Stimulated activated CD4-positive, alpha-beta T cell treated with anti-CD3 and anti-CD28 coated beads, Interleukin-12 subunit alpha, Interleukin-12 subunit beta, amount 100 ng/mL, for 24 hours (primary cell): ENCODE measurements around the gene DIRAS3.
"Not testable (repeated sequence)": the region's sequence is repeated elsewhere in the genome, so short reads cannot be mapped to it uniquely, and the experiment has no call there.

Experiments used
- DNase-seq, 2 experiments: peaks; one replicate each; pipeline ENCODE4 v3.0.0-alpha.2; 2020; ENCODE audit warnings: low read depth in 2 of 2

Gene DIRAS3

GRCh38 chr1:68049941-68050878 is at the start of gene DIRAS3:
Gene DIRAS3, minus strand, starts transcription at chr1:68050627. Its CDS starts 3,330 bp downstream, at chr1:68047297.
- DNase-seq, result no peak

DNA sequence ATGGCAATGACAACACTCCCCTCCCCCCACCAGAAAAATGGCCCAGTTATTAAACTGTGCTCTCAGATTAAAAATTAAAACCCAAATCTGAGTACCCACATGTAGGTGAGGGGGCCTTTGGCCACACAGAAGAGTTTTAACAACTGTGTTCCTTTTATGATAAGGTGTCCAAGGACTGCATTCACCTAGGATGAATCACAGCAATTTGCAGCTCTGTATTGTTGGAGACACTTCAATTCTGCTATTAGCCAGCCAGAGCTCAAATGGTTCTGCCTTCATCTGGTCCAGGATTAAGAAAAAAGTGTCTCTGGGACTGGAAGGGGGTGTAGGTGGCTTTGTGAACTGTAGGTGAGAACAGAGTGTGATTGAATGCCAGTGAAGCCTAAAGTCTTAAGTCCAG is 43.3 kb upstream of the DIRAS3 start:
- DNase-seq, result no peak

DNA sequence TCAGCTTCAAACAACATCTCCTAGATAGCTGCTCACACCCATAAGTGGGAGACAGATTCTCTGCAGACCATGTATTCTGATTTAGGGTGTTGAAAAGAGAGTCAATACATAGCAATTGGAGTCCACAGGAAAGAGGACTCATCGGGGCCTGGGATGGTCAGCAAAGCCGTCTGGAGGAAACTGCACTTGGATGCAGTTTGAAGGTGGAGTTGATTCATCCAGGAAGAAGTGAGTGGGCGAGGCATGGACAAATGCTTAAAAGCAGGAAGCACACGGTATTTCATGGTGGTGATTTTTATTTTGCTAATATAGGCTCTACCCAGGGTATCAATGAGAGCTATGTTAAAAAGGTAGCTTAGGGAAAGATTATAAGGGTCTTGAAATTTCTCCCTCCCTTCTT is 36.8 kb upstream of the DIRAS3 start:
- no peak for DNase-seq

DNA sequence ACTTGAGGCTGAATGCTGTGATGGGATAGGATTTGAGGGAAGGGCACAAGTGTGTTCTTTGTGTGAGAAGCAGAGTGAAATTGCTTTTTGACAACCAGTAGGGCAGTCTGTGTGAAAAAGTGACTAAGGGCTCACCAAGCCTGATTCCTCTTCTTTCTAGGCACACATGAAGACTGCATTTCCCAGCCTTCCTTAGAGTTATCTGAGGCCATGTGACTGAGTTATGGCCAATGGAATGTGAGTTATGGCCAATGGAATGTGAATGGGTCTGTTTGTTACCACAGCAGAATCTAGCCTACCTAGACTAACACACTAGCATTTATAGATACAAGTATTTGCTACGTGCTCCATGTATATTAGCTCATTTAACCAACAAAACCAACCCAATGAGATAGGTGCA is 35.3 kb upstream of the DIRAS3 start:
- no peak for DNase-seq

- no peak for DNase-seq
Measured at GRCh38 chr1:68083686-68084085, 33.3 kb upstream of the DIRAS3 start.

- no peak for DNase-seq
Measured at GRCh38 chr1:68081775-68082283, 31.4 kb upstream of the DIRAS3 start.

DNA sequence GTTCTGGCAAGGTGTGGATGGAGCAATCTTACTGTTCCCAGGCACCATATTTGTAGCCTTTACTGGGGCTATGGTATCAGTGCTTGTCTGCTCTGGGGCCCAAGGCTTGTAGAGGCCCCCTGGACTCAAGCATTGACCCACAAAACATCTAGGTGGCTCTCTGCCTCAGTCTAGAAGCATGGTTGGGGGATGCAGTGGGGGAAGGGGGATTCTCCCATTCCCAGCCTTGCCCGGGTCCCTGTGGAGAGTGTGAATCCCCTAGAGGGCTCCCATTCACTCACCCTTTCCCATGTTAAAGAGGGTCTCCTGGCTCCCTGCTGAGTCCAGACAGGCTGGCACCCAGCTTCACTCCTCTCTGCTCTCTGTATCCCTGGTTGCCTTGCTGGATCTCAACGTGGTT is 28.2 kb upstream of the DIRAS3 start:
- no peak for DNase-seq

DNA sequence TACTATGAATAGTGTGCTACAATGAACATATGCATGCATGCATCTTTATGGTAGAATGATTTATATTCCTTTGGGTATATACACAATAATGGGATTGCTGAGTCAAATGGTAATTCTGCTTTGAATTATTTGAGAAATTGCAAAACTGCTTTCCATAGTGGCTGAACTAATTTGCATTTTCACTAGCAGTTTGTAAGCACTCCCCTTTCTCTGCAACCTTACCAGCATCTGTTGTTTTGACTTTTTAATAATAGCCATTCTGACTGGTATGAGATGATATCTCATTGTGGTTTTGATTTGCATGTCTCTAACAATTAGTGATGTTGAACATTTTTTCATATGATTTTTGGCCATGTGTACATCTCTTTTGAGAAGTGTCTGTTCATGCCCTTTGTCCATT is 24.0 kb upstream of the DIRAS3 start:
- no peak for DNase-seq

- no peak for DNase-seq
Measured at GRCh38 chr1:68065766-68066165, 15.3 kb upstream of the DIRAS3 start.

GRCh38 chr1:68058053-68058452 is 7.6 kb upstream of the DIRAS3 start:
- not testable (repeated sequence) for DNase-seq

GRCh38 chr1:68057564-68057963 is 7.1 kb upstream of the DIRAS3 start:
- no peak for DNase-seq

DNA sequence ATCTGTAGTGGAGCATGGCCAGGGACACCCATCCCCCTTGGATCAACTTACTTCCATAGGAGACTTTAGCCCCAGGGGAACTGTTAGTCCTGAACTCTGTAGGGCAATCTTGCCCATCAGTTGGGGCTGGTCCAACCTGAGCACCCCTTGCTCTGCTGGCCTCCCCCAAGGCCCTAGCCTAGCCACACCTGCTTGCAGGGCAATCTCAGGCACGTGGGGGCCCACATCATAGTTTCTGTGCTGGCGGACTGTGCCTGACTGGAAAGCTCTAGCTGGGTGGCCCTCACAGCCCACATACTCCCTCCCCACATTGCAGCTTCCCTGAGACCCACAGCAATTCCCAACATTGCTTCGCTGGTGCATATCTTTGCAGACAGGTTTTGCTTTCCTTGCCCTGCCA is 6.6 kb upstream of the DIRAS3 start:
- no peak for DNase-seq

- DNase-seq, result no peak
Measured at GRCh38 chr1:68051475-68051874, 1.0 kb upstream of the DIRAS3 start.

- no peak for DNase-seq
Measured at GRCh38 chr1:68047659-68048026, 2.8 kb downstream of the DIRAS3 start.

- no peak for DNase-seq
Measured at GRCh38 chr1:68046885-68047658, 3.4 kb downstream of the DIRAS3 start.

GRCh38 chr1:68046423-68046822 is 4.0 kb downstream of the DIRAS3 start:
- DNase-seq, result no peak

DNA sequence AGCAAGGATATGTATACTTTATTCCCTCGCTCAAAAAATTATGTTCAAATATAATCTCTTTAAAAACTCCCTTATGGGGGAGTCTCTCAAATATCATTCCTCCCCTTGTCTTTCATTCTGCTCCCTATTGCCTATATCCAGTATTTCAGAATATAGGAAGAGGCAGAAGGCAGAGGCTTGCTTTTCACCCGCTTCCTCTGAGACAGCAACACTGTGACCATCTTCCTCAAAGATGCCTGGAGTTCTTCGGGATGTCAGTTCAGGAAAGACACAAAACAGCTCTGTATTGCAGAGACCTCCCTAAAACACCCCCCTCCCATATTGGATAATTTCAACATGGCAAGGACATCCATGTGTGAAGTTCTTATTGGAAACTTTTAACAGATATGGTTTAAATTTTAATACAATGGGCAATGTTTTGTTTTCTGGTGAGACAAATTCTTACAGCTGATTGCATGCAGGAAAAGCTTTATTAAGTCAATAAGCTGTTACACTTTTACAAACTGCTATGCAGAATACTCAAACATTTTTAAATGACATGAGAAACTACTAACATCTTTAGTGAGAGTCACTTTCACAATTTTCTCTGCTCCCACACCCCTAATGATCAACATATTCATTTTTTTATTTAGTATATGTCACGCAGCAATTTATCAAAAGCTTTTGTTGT is 4.8 kb downstream of the DIRAS3 start:
- DNase-seq, result no peak

DNA sequence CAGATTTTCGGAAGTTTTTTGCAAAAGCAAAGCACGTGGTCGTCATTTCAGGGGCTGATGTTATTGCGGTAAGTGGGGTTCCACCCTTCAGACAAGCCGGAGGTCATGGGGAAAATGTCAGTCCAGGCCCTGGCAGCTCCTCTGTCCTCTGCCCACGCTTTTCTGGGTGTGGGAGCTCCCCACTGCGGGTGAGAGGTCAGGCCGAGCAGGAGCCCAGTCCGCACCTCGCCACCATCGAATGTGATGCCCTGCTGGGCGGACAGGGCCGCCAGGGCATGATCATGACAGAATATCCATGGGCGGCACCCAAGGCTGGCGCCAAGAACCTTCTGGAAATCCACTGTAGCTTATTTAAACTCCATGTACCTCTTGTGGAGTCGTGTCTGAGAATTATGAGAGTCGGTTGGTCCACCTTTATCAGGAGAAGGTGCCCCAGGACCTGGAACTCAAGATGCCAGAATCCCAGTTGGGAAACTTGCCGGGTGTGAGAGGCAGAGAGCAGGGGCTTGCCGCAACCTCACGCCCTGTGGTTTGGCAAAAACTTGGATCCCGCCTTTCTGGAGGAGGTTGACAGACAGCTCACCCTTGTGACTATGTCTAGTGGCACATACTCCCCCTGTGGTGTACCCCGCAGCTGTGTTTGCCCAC is 6.9 kb downstream of the DIRAS3 start:
- no peak for DNase-seq

DNA sequence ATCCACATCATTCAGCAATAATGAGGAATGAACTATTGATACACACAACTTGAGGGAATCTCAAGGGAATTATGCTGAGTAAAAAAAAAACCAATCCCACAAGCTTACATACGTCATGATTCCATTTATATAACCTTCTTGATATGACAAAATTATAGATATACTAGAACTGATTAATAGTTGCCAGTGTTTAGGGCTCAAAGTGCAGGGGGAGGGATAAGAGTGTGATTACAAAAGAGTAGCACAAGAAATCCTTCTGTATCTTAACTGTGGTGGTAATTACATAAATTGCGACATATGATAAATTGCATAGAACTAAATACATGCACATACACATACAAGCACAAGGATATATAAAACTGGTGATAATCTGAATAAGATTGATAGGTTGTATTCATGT is 13.5 kb downstream of the DIRAS3 start:
- no peak for DNase-seq

GRCh38 chr1:68029444-68029843 is 21.0 kb downstream of the DIRAS3 start:
- DNase-seq, result no peak

GRCh38 chr1:68028566-68028965 is 21.9 kb downstream of the DIRAS3 start:
- DNase-seq, result no peak
